Measurements from ENCODE around the gene PARN. TPM values are rescaled to one million over a fixed set of nuclear protein-coding genes. Genes with fewer than 3 reads are reported as not detected.
A peak's percentile ranks its signal among the peaks of the same experiment; 100 is the strongest.

Gene PARN
- total RNA-seq (2021; ENCODE audit: unreplicated experiment) (57.8 TPM), Bru-seq, nascent RNA (percentile 87 among the genes with signal in this experiment), BruChase-seq, experiment 1, labeled RNA remaining after a 2-hour chase (percentile 68 among the genes with signal in this experiment), BruChase-seq, experiment 2, labeled RNA remaining after a 6-hour chase (percentile 77 among the genes with signal in this experiment)
- polyA plus RNA-seq (2012; ENCODE audit: insufficient read length), result 47.2 TPM
- long read RNA-seq, transcript PARN-201 (24 exons, 2,100 nt), result minor isoform, 6 of 121 reads
- long read RNA-seq, transcript PARN-203 (24 exons, 3,078 nt), result major isoform, 72 of 121 reads
- long read RNA-seq, partial matches to known transcripts, result 12 of 121 reads
- long read RNA-seq, other reads (novel, unspliced or antisense), result 31 of 121 reads

- in situ Hi-C loops (cut with HindIII; ENCODE audit: low pct_unique_long_range_greater_than_20kb, low sequenced_read_pairs), result no loop called here
- CTCF ChIA-PET, result no interaction called here
- POLR2A ChIA-PET, result no interaction called here
These were observed at the start of gene PARN for GRCh38 chr16:14629919-14630619. TSS of gene PARN (minus strand) at chr16:14630260. CDS start at chr16:14630125, 135 bp downstream.

More at GRCh38 chr16:14629919-14630619, at the start of gene PARN:
- Histone ChIP-seq H3K4me1 (ENCODE audit: control insufficient read depth, insufficient read depth, low read length) (peaks cover 31% of the 10 kb centered on the region), H3K27ac (ENCODE audit: low read length) (peak within 1 kb of the TSS; percentile 99), H3K27me3 (ENCODE audit: control insufficient read depth, insufficient read depth, low read length) (no peaks in the 10 kb centered on the region), H3K36me3 (ENCODE audit: control insufficient read depth, insufficient read depth, low read length) (peaks cover 24% of the 10 kb centered on the region), H3K9me3 (ENCODE audit: control insufficient read depth, insufficient read depth, low read depth, low read length) (no peaks in the 10 kb centered on the region), H3K4me3 (ENCODE audit: low read depth in 2 of 2, low read length in 2 of 2) (peak within 1 kb of the TSS; percentile 77 to 95)
- no TSS peak for BruUV-seq (replicated peaks)
- TF ChIP-seq REST (IDR thresholded peaks at IDR 0.05; ENCODE audit: insufficient read depth in 1 of 2, low read depth in 2 of 2, low read length in 1 of 2) (no peak), SIN3A (IDR thresholded peaks at IDR 0.05; ENCODE audit: borderline replicate concordance, insufficient read depth, low read depth, low read length) (peak; percentile 90; the same call in 1 of the 2 replicates), TCF7L2 (IDR thresholded peaks at IDR 0.05; ENCODE audit: low read depth, low read length) (no peak), POLR2AphosphoS5 (IDR thresholded peaks at IDR 0.05; ENCODE audit: low read depth, low read length) (peak; percentile 91), CTCF (IDR thresholded peaks at IDR 0.05) (no peak)
- DNase-seq (ENCODE audit: low read depth, low spot score) (peak; percentile 98), ATAC-seq (peak; percentile 79)
- intact Hi-C loops (cut with micrococcal nuclease; ENCODE audit: unreplicated experiment), result loop anchor here (5.0 kb wide), 1 partner anchor 328 kb away; no protein-coding TSS in a partner anchor
